GM19025 (cell line): ENCODE results near the gene PRKD1.
"Not testable (repeated sequence)": the region's sequence is repeated elsewhere in the genome, so short reads cannot be mapped to it uniquely, and the experiment has no call there.

ENCODE experiments used
- ATAC-seq: cut with Tn5 transposase; IDR thresholded peaks from one replicate; pipeline ENCODE4 v1.9.1; 2021; ENCODE audit warnings: mild to moderate bottlenecking, low read depth, moderate library complexity; ENCODE audit not compliant: unreplicated experiment

PRKD1 gene

DNA sequence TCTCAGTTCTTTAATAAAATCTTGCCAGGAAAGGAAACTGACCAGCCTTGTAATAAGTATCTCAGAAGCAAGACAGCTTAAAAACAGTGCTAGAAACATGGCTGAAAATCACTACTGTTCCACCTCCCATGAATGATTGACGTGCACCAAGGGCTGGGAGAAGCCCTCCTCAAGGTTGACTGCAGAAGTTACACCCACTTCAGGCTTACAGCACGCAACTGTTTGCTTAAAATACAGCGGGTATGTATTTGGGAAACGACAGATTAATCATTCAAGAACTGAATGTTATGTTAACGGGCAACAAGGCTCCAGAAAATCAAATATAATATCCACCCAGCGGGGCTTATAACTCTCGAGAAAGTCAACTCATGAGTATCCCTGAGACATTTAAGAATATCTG lies 22.1 kb downstream of the PRKD1 start:
- no peak for ATAC-seq

DNA sequence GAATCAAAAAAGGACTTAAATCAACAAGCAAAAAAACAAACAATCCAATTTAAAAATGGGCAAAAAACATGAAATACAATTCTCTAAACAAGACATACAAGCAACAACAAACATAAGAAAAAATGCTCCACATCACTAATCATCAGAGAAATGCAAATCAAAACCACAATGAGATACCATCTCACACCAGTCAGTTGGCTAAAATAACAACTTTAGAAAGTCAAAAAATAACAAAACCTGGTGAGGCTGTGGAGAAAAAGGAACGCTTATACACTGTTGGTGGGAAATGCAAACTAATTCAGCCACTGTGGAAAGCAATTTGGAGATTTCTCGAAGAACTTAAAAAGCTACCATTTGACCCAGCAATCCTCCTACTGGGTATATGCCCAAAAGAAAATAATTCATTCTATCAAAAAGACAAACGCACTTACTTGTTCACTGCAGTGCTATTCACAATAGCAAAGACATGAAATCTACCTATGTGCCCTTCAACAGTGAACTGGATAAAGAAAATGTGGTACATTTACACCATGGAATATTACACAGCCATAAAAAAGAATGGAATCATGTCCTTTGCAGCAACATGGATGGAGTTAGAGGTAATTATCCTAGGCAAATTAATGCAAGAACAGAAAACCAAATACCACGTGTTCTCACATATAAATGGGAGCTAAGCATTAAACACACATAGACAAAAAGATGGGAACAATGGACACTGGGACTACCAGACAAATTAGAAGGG lies 26.9 kb downstream of the PRKD1 start:
- no peak for ATAC-seq

DNA sequence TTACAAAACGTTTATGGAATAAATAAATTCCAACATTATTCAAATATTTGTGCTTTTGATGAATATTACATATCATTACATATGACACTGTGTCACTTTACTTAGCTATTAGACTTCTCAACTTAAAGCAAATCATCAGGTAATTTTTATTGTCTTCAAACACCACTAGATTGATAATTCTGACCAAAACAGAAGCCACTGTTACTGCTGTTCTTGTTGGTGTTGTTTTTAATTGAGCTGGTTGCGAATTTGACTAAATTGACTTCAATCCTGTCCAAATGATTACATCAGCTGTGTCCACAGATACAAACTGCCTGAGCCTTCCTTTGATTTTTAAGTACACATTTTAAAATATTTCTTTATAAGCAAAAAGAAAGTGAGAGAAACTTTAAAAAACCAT lies 29.2 kb downstream of the PRKD1 start:
- no peak for ATAC-seq

DNA sequence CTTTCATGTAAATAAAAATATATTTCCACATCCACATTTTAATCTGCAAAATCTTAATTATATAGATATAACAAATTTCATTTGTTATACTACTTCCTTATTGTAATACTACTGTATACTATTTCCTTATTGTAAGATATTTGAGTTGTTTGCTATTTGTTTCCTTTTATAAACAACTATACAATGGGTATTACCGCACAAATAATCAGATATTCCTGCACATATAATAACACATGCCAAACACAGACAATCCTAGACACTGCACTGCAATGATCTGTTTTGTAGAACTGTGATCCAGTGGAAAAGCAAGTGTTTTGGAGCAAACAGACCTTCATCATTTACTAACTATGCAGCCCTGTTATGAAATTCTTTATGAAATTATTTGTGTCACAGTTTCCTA lies 30.5 kb downstream of the PRKD1 start:
- ATAC-seq: no peak

DNA sequence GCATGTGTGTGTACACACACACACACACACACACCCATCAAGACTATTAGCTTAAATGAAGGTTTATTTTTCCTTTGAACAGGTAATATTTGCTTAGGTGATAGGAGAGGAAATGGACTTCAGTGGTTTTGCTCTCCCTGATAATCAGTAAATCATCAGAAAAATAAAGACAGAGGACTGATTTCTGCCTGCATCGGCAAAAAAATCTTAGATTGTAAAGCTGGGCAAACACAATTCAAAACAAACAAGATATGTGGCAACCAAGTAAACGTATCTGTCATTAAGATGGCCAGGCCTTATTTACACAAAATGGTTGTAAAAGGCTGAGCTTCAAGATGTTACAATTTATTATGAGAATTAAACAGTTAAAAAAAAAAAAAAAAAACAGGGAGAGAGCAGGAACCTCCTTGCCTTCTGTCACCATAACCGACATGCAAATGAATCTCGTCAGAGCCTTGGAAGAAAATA lies 31.3 kb downstream of the PRKD1 start:
- ATAC-seq: no peak

DNA sequence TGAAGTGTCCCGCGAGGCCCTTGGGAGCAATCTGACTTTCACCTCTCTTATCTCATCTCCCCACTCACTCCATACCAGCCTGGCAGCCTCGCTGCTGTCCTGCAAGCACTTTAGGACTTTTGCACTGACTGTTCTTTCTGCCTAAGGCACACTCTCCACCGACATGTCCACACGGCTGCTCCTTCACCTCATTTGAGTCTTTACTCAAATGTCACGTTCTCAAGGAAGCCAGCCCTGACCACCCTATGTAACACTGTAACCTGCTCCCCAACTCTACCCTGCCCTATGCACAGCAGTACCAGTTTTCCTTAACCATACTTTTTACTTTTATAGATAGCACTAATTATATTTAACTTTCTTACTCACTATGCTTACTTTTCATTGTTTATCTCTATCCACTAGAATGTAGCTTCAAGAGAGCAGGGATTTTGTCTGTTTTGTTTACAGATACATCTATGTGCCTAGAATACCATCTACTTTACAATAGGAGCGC lies 32.0 kb downstream of the PRKD1 start:
- no peak for ATAC-seq

DNA sequence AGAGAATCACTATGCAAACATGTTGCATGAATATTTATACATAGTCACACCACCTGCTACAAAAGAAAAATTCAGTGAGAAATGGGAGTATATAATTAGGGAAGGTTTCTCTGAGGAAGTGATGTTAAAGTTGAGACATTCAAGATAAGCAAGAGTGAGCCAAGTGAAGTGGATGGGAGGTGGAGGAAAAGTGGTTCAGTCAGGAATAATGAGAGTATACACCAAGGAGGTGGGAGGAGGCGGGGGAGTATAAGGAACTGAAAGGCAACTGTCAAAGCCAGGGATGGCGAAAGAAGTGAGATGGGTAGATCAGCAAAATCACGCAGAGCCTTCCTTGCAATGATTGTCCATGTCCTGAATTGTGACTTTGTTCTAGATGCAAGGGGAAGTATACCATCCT lies 33.7 kb downstream of the PRKD1 start:
- ATAC-seq: no peak

DNA sequence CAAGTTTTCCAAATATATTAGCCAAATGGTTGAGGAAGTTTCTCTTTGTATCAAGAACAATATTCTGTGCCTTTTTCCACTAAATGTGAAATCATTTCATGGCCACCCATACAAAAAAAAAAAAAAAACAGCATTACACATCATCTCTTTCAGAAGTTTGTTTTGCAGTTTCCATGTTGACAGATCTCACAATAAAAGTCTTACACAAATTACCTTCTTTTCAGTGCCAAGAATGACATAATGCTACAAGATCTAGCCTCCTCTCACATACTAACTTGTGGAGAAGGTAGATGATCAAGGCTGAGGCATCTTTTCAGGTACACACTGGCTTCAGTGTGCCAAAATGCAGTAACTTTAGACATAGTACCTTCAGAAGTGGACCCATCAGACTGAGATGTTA lies 35.3 kb downstream of the PRKD1 start:
- ATAC-seq: no peak

DNA sequence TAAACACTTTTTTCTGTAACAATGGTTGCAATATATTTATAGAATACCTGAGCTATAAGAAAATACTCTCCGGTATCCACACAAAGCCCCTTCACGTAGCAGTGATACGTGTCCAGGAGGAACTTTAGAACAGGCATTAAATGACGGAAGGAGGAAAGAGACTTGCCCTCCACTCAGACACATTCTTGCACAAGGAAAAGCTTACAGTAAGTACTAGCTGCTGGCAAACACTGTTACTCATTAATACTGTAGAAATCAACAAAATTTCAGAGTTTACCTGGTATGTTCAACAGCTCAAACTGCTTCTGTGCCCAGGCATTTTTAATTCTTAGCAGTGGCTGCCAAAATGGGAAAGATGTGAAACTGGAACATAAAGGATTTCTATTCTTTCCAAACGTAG lies 41.7 kb downstream of the PRKD1 start:
- ATAC-seq: no peak

DNA sequence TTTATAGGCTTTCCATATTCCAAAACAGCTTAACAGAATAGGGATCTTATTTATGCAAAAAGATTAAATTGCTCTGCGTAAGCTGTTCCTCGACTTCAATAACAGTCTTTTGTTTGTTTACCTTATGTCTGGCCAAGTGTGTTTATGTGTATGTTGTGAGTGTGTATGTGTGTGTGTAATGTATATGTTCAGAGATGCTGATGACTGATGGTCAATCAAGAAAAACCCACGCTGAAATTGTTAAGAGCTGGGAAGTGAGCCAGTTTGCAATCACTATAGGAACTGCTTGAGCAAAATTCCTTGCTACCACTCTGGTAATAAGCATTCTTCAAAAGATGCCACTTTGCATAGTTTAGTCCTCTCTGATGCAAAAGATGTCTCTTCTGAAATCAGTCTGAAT lies 59.6 kb downstream of the PRKD1 start:
- ATAC-seq: no peak

DNA sequence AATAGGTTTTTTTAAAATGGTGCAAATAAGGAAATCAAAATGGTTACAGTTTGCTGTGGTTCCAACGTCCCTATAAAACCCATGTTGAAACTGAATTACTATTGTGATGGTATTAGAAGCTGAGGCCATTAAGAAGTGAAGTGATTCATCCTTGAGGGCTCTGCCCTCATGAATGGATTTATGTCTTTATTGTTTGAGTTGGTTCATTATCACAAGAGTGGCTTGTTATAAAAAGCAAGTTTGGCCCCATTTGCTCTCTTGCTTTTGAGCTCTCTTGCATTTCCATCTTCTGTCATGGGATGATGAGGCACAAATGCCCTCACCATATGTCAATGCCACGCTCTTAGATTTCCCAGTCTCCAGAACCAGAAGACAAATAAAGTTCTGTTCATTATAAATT lies 62.3 kb downstream of the PRKD1 start:
- ATAC-seq: no peak

DNA sequence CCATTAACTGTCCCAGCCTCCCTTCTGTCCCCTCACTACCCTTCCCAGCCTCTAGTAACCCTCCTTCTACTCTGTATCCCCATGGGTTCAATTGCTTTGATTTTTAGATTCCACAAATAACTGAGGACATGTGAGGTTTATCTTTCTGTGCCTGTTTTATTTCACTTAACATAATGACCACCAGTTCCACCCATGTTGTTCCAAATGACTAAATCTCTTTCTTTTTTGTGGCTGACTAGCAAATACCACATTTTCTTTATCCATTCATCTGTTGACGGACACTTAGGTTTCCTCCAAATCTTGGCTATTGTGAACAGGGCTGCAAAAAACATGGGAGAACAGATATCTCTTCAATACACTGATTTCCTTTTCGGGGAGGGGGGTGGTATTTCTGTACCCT lies 65.7 kb downstream of the PRKD1 start:
- ATAC-seq: no peak

DNA sequence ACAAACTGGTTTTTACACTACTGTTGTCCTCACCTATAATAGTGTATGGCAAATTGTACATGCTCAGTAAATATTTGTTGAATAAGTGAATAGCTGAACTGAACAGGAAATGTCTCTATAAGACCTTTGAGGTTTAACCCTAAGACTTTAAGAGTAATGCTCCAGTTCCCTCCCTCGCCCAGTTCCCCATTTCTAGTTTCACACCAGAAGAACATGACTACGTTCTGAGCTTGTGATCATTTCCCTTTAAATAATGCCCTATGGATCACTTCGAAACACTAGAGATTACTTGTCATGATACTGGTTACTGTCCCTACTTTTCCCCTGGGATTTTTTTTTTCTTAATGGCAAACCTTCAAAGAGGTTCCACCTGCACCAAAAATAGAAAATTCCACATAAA lies 69.3 kb downstream of the PRKD1 start:
- peak; percentile 77 for ATAC-seq

DNA sequence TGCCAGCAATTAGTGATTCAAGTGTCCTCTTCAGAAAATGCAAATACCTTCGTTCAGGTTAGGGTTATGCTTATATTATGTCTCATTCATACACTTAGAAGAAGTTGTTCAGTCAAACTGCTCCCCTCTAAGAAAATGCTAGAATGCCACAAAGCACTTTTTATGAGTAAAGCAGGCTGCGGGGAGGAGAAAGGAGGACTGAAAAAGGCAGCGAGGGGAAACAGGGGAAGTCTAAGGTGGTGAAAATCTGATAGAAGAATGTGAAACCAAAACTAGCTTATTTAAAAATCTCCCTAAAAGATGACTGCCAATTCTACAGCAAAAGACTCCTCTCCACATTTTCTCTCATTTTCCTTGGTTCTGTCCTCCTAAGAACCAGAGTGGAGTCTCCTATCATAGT lies 70.1 kb downstream of the PRKD1 start:
- peak; percentile 59 for ATAC-seq

DNA sequence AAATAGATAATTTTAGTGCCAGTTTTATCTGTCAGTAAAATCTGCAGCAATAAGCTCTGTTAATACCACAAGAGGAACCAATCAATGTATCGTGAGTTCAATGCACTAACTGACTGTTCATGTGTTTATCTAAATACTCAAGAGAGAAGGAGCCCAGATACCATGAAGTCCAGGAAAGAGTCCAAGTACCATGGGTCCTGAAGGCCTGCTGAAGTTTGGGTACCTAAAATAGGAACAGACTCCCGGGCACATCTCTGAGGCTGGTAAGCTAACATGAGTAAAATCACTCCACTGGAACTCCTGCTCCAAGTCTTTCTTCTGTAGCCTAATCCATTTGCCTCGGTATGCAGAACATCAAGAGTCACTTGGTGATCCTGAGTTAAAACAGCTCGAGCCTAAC lies 71.1 kb downstream of the PRKD1 start:
- no peak for ATAC-seq

DNA sequence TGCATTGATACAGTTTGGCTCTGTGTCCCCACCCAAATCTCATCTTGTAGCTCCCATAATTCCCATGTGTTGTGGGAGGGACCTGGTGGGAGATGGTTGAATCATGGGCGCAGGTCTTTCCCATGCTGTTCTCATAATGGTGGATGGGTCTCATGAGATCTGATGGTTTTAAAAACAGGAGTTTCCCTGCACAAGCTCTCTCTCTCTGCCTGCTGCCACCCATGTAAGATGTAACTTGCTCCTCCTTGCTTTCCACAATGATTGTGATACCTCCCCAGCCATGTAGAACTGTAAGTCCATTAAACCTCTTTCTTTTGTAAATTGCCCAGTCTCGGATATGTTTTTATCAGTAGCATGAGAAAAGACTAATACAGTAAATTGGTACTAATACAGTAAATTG lies 74.0 kb downstream of the PRKD1 start:
- not testable (repeated sequence) for ATAC-seq

DNA sequence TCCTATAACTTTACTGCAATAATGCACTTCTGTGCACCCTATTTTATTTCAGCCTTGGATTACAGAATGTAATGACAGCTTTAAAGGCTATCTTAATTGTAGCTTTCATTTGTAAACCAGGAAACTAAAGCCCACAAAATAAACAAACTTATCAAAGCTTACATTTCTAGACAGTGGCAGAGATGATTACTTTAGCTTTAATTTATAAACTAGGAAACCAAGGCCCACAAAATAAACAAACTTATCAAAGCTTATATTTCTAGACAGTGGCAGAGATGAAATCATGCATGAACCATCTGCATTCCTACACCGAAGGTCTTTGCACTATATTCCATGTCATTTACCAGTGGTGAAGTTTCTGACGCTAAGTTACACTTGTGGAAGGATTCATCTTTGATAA lies 74.4 kb downstream of the PRKD1 start:
- no peak for ATAC-seq

DNA sequence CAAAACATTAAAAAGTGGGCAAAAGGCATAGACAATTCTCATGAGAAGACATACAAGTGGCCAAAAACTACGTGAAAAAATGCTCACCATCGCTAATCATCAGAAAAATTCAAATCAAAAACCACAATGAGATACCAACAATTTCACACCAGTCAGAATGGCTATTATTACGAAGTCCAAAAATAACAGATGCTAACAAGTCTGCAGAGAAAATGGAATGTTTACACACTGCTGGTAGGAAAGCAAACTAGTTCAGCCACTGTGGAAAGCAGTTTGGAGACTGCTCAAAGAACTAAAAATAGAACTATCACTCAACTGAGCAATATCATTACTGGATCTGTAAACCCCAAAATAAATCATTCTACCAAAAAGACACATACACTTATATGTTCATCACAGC lies 76.2 kb downstream of the PRKD1 start:
- ATAC-seq: no peak

DNA sequence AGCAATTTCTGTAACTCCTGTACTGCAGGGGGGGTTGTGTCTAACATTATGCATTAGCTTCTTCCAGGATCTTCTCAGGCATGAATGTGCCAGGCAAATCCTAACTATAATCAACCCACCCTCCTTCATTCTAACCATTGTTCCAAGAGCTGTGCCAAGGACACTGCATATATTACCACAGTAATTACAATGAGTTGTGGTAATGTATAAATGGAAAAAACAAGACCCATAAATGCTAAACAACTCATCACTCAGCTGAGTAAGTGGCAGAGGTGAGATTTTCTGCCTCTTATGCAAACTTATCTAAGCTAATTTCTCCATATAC lies 80.6 kb downstream of the PRKD1 start:
- no peak for ATAC-seq

DNA sequence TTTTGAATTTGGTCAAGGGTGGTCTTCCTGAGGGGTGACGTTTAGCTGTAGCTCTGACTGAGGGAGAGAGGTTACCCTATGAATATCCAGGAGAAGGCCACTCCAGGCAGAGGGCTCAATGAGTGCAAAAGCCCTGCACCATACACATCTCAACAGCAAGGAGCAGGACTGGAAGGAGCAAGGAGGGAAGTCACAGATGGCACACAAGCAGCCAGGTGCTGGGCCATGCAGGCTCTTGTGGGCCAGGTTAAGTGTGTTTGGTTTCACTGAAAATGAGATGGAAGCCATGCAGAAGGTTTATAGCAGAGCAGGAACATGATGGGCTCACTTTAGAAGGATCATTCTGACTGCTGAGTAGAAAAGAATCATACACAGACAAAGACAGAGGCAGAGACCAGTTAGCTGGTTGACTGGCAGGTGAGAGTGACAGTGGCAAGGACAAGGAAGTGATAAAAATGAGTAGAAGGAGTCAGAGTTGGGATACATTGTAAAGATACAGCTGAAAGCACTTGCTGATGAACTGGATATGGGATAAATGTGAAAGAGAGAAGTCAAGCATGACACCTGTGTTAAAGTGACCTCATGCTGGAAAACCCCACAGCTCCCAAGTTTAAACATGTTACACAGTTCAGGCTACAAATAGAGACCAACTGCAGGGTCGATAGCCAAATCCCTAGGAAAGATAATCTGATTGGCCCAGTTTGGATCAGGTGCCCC lies 81.2 kb downstream of the PRKD1 start:
- ATAC-seq: peak; percentile 76

DNA sequence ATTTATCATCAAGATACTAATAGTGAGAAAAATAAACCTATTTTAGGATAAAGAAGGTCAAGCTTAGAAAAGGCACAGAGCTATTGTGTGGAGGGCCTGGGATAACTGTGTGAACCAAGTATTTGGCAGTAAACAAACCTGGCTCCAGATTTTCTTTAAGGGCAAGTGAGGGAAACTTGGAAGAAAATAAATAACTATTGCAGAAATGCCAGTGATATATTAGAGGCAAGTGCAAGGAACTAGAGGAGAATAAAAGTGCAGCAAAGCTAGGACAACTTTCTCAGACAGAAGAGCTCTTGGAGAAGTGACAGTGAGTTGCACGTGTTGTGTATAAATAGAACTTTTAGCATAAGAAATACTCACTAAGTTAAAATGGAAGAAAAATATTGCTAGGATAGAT lies 83.7 kb downstream of the PRKD1 start:
- no peak for ATAC-seq

DNA sequence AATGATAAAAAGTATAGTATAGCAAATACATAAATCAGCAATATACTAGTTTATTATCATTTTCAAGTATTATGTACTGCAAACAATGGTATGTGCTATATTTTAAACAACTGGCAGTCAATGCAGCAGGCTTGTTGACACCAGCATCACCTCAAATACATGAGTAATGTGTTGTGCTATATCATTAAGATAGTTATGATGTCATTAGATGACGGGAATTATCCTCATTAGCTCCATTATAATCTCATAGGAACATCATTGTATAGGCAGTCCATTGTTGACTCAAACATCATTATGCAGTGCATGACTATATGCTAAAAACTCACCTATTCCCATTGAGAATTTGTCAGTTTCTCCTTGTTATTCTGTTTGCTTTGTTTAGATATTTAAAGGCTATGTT lies 85.4 kb downstream of the PRKD1 start:
- no peak for ATAC-seq
